Progenitor cell of endocrine pancreas (in vitro differentiated cells): ENCODE data around the gene PRKAG1. TPM values are rescaled to one million over a fixed set of nuclear protein-coding genes. Genes with fewer than 3 reads are reported as not detected.

ENCODE experiments used
- DNase-seq: peaks from one replicate; pipeline ENCODE4 v3.0.0; 2021; ENCODE audit warnings: low spot score; ENCODE audit not compliant: unreplicated experiment
- H3K27ac Mint-ChIP-seq: 2 replicates; pipeline ENCODE4 v1.8.0; 2021; ENCODE audit warnings: mild to moderate bottlenecking, moderate library complexity, mixed read lengths
- H3K27me3 Mint-ChIP-seq: 2 replicates; pipeline ENCODE4 v1.8.0; 2021; ENCODE audit warnings: mixed read lengths
- H3K36me3 Mint-ChIP-seq: 2 replicates; pipeline ENCODE4 v1.8.0; 2022; ENCODE audit warnings: mixed read lengths; ENCODE audit not compliant: insufficient read depth
- H3K4me1 Mint-ChIP-seq: 2 replicates; pipeline ENCODE4 v1.8.0; 2021; ENCODE audit warnings: low read depth, mixed read lengths
- H3K4me3 Mint-ChIP-seq: 2 replicates; pipeline ENCODE4 v1.8.0; 2021; ENCODE audit warnings: low read depth, mild to moderate bottlenecking, moderate library complexity, mixed read lengths
- H3K9me3 Mint-ChIP-seq: 2 replicates; pipeline ENCODE4 v1.8.0; 2021; ENCODE audit warnings: low read depth, mixed read lengths
- CTCF ChIP-seq: fragments of 200-600 bp; sonication (generic); IDR thresholded peaks from one replicate; pipeline ENCODE4 v1.5.0; 2021; ENCODE audit warnings: antibody characterized with exemption, mild to moderate bottlenecking; ENCODE audit not compliant: unreplicated experiment
- total RNA-seq: library from RNA; stranded (reverse); gene quantifications from 2 replicates; pipeline ENCODE4 v1.2.1, GENCODE V29; 2021

The PRKAG1 gene
- total RNA-seq, 1 donor from 2014 or later = 52.7 TPM

GRCh38 chr12:48954061-48954460, 64.5 kb downstream of the PRKAG1 start:
- DNase-seq = no peak
- no peak overlapping the region for H3K4me3 Mint-ChIP-seq
- H3K27ac Mint-ChIP-seq = no peak overlapping the region
- H3K36me3 Mint-ChIP-seq = peaks cover 7% of the 10 kb centered on the region
- TF ChIP-seq CTCF = no peak
- H3K4me1 Mint-ChIP-seq = peaks cover 20% of the 10 kb centered on the region
- no peaks in the 10 kb centered on the region for H3K9me3 Mint-ChIP-seq
- H3K27me3 Mint-ChIP-seq = no peaks in the 10 kb centered on the region

GRCh38 chr12:48952691-48953090, 65.9 kb downstream of the PRKAG1 start:
- Mint-ChIP-seq H3K27me3 (no peaks in the 10 kb centered on the region), H3K36me3 (peaks cover 12% of the 10 kb centered on the region), H3K4me3 (no peak overlapping the region), H3K4me1 (peaks cover 16% of the 10 kb centered on the region), H3K27ac (no peak overlapping the region), H3K9me3 (no peaks in the 10 kb centered on the region)
- no peak for TF ChIP-seq CTCF
- DNase-seq = no peak

Other genes starting within 250 kb of the PRKAG1 start
- gene ADCY6, start 229.7 kb downstream of the PRKAG1 start, total RNA-seq = 120 and 128 TPM in 2 replicates
- 72.3 and 73.9 TPM in 2 replicates for gene CACNB3, start 200.3 kb downstream of the PRKAG1 start, total RNA-seq
- 116 and 129 TPM in 2 replicates for gene DDX23, start 166.6 kb downstream of the PRKAG1 start, total RNA-seq
- 12.4 and 12.5 TPM in 2 replicates for gene RND1, start 152.9 kb downstream of the PRKAG1 start, total RNA-seq
- 21.9 and 22.5 TPM in 2 replicates for gene FKBP11, start 93.3 kb downstream of the PRKAG1 start, total RNA-seq
- 135 and 149 TPM in 2 replicates for gene ARF3, start 61.3 kb downstream of the PRKAG1 start, total RNA-seq
- gene WNT10B, start 47.0 kb downstream of the PRKAG1 start, total RNA-seq = 0.17 TPM in 1 of 2 replicates, not detected in the other
- not detected in 2 replicates for gene WNT1, start 40.5 kb downstream of the PRKAG1 start, total RNA-seq
- gene DDN, start 19.4 kb downstream of the PRKAG1 start, total RNA-seq = 0.40 and 0.57 TPM in 2 replicates
- gene KMT2D, start 42.0 kb upstream of the PRKAG1 start, total RNA-seq = 130 and 132 TPM in 2 replicates
- 0.72 and 0.75 TPM in 2 replicates for gene RHEBL1, start 51.2 kb upstream of the PRKAG1 start, total RNA-seq
- 0.29 and 0.34 TPM in 2 replicates for gene DHH, start 76.0 kb upstream of the PRKAG1 start, total RNA-seq
- 142 and 143 TPM in 2 replicates for gene LMBR1L, start 92.1 kb upstream of the PRKAG1 start, total RNA-seq
- 985 and 1,023 TPM in 2 replicates for gene TUBA1B, start 112.6 kb upstream of the PRKAG1 start, total RNA-seq
- gene TUBA1A, start 170.3 kb upstream of the PRKAG1 start, total RNA-seq = 628 and 652 TPM in 2 replicates
- gene TUBA1C, start 246.3 kb upstream of the PRKAG1 start, total RNA-seq = 128 and 149 TPM in 2 replicates